Measurements from ENCODE around the gene CYP8B1. TPM values are rescaled to one million over a fixed set of nuclear protein-coding genes. Genes with fewer than 3 reads are reported as not detected.

Gene CYP8B1
- total RNA-seq, 2 experiments from 2014 or later, result not detected

GRCh38 chr3:42902257-42902656 is 26.6 kb upstream of the CYP8B1 start:
- POLR2A ChIA-PET, result no interaction called here
- CTCF ChIA-PET, result no interaction called here

DNA sequence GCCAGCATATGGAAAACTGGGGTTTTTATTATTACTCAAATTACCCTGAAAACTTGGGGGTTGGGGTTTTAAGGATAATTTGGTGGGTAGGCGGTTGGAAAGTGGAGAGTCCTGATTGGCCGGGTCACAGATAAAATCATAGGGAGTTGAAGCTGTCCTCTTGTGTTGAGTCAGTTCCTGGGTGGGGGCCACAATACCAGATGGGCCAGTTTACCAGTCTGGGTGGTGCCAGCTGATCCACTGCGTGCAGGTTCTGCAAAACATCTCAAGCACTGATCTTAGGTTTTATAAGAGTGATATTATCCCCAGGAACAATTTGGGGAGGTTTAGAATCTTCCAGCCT is 25.4 kb upstream of the CYP8B1 start:
- Mint-ChIP-seq H3K4me3 (no peak overlapping the region), H3K36me3 (ENCODE audit: low read depth) (no peaks in the 10 kb centered on the region), H3K27ac (no peak overlapping the region), H3K9me3 (peaks cover 8% of the 10 kb centered on the region), H3K27me3 (peaks cover 27% of the 10 kb centered on the region), H3K4me1 (ENCODE audit: low read depth) (peaks cover 8% of the 10 kb centered on the region)
- CTCF ChIA-PET, result no interaction called here
- TF ChIP-seq CTCF (IDR thresholded peaks at IDR 0.05), result no peak
- peaks cover 10 to 13% of the 10 kb centered on the region in 2 experiments for H3K27me3 ChIP-seq (ENCODE audit: control insufficient read depth in 1 of 2, insufficient read depth in 2 of 2, low read length in 2 of 2)
- H3K9me3 ChIP-seq (ENCODE audit: control insufficient read depth in 1 of 2, insufficient read depth in 1 of 2, low read length in 2 of 2), result peaks cover 0 to 8% of the 10 kb centered on the region in 2 experiments
- POLR2A ChIA-PET, result no interaction called here
- H3K36me3 ChIP-seq (ENCODE audit: insufficient read depth, low read length), result no peaks in the 10 kb centered on the region
- H3K4me3 ChIP-seq (ENCODE audit: low read length), result no peak overlapping the region
- peaks cover 4% of the 10 kb centered on the region for H3K4me1 ChIP-seq (ENCODE audit: insufficient read depth, low read length)
- intact Hi-C loops (cut with DNase I, micrococcal nuclease), result no loop called here
- H3K27ac ChIP-seq (ENCODE audit: low read depth in 1 of 2, low read length in 2 of 2), result no peak overlapping the region
- DNase-seq, result no peak
- ATAC-seq (ENCODE audit: poor library complexity), result no peak

More at GRCh38 chr3:42902257-42902656, 26.6 kb upstream of the CYP8B1 start:
- Histone ChIP-seq H3K27me3 (ENCODE audit: control insufficient read depth in 1 of 2, insufficient read depth in 2 of 2, low read length in 2 of 2) (peaks cover 12 to 23% of the 10 kb centered on the region in 2 experiments), H3K4me3 (ENCODE audit: low read length) (no peak overlapping the region), H3K9me3 (ENCODE audit: control insufficient read depth in 1 of 2, insufficient read depth in 1 of 2, low read length in 2 of 2) (peaks cover 0 to 13% of the 10 kb centered on the region in 2 experiments), H3K4me1 (ENCODE audit: insufficient read depth, low read length) (peaks cover 14% of the 10 kb centered on the region), H3K36me3 (ENCODE audit: insufficient read depth, low read length) (no peaks in the 10 kb centered on the region), H3K27ac (ENCODE audit: low read depth in 1 of 2, low read length in 2 of 2) (no peak overlapping the region)
- no peak overlapping the region for H3K27ac Mint-ChIP-seq
- no peak for DNase-seq
- intact Hi-C loops (cut with DNase I, micrococcal nuclease), result no loop called here
- peaks cover 36% of the 10 kb centered on the region for H3K27me3 Mint-ChIP-seq
- ATAC-seq (ENCODE audit: poor library complexity), result no peak
- no peak overlapping the region for H3K4me3 Mint-ChIP-seq
- H3K36me3 Mint-ChIP-seq (ENCODE audit: low read depth), result peaks cover 7% of the 10 kb centered on the region
- peaks cover 17% of the 10 kb centered on the region for H3K4me1 Mint-ChIP-seq (ENCODE audit: low read depth)
- H3K9me3 Mint-ChIP-seq, result peaks cover 8% of the 10 kb centered on the region
- TF ChIP-seq CTCF (IDR thresholded peaks at IDR 0.05), result no peak

GRCh38 chr3:42900226-42901072 is 24.8 kb upstream of the CYP8B1 start:
- no peak for DNase-seq
- H3K4me1 Mint-ChIP-seq (ENCODE audit: low read depth), result peaks cover 3% of the 10 kb centered on the region
- no peaks in the 10 kb centered on the region for H3K36me3 ChIP-seq (ENCODE audit: insufficient read depth, low read length)
- H3K9me3 Mint-ChIP-seq, result peaks cover 8% of the 10 kb centered on the region
- no peak overlapping the region for H3K4me3 Mint-ChIP-seq
- no peak for ATAC-seq (ENCODE audit: poor library complexity)
- no peak overlapping the region for H3K27ac Mint-ChIP-seq
- peaks cover 0 to 5% of the 10 kb centered on the region in 2 experiments for H3K9me3 ChIP-seq (ENCODE audit: control insufficient read depth in 1 of 2, insufficient read depth in 1 of 2, low read length in 2 of 2)
- peaks cover 6 to 8% of the 10 kb centered on the region in 2 experiments for H3K27me3 ChIP-seq (ENCODE audit: control insufficient read depth in 1 of 2, insufficient read depth in 2 of 2, low read length in 2 of 2)
- ChIA-PET CTCF (no interaction called here), POLR2A (no interaction called here)
- TF ChIP-seq CTCF (IDR thresholded peaks at IDR 0.05), result no peak
- no peaks in the 10 kb centered on the region for H3K4me1 ChIP-seq (ENCODE audit: insufficient read depth, low read length)
- no peak overlapping the region for H3K27ac ChIP-seq (ENCODE audit: low read depth in 1 of 2, low read length in 2 of 2)
- H3K4me3 ChIP-seq (ENCODE audit: low read length), result no peak overlapping the region
- peaks cover 22% of the 10 kb centered on the region for H3K27me3 Mint-ChIP-seq
- no peaks in the 10 kb centered on the region for H3K36me3 Mint-ChIP-seq (ENCODE audit: low read depth)
- intact Hi-C loops (cut with DNase I, micrococcal nuclease), result no loop called here

Data from CD4-positive, alpha-beta T cell (primary cell).